Urothelium cell line (cell line): Measurements from ENCODE around the gene ADPRHL1.
"Not testable (repeated sequence)": the region's sequence is repeated elsewhere in the genome, so short reads cannot be mapped to it uniquely, and the experiment has no call there.

Source experiments
- DNase-seq: peaks from one replicate; pipeline ENCODE4 v3.0.0; 2011; ENCODE audit warnings: low spot score, mixed read lengths
- FAIRE-seq: peaks from 2 replicates; lab custom pipeline; 2011; peaks lifted over from hg19 to GRCh38; lab: Jason Lieb, UNC

The ADPRHL1 gene

GRCh38 chr13:113457510-113457909 lies 4.2 kb upstream of the ADPRHL1 start:
- DNase-seq, result no peak

GRCh38 chr13:113456116-113456702 lies 2.9 kb upstream of the ADPRHL1 start:
- DNase-seq, result no peak
- FAIRE-seq, result peak; percentile 80

More at GRCh38 chr13:113457510-113457909, 4.2 kb upstream of the ADPRHL1 start:
- peak; percentile 52 for FAIRE-seq

DNA sequence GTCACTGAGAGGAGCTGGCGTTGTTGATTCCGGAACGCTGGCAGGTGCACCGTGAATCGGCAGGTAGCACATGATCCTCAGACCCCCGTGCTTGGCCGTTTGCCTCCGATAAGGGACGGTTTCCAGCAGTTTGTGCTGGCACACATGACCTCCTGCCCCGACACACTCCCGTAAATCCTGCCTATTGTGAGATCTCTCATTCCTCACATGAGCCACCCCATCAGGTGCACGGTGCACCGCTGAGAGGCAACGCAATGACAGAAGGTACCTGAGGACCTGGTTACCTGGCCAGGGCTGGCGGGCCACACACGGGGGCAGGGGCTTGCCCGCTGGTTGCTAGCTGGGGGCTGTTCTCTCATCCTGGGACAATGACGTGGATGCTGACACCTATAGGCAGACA lies 2.1 kb upstream of the ADPRHL1 start:
- FAIRE-seq (peak; percentile 84), DNase-seq (no peak)

DNA sequence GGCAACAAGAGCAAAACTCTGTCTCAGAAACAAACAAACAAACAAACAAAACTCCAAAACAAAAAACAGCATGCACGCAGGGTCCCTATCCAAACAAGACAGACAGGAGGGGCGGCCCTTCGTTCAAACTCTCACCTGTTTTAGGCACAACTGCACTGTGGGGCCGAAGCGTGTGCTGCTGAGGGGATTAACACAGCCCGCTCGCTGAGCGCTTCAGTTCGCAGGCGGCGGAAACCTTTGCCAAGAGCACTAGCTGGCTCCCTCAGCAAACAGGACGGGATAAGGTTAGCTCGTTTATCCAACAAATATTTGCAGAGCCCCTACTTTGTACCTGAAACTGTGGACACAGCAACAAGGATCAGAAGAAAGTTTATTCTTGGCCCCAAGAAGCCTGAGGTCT lies 1.6 kb upstream of the ADPRHL1 start:
- FAIRE-seq, result no peak
- DNase-seq, result no peak

DNA sequence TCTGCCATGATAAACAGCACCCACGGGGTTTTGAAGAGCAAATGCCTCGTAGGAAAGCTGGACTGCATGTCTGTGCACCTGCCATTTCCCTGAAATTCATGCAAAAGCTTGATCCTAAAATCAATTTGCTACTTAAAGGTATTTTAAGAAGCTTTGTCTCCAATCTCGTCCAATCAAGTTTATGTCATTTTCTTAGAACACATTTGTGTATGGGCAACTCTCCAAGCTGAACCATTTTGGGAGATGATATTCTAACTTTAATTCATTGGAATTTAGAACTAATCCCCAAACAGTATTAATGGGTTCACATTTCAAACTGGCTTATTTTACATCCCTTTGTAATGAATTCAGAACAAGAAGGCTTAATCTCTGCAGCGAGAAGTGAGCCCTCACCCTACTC lies 822 bp downstream of the ADPRHL1 start:
- no peak for FAIRE-seq
- no peak for DNase-seq

DNA sequence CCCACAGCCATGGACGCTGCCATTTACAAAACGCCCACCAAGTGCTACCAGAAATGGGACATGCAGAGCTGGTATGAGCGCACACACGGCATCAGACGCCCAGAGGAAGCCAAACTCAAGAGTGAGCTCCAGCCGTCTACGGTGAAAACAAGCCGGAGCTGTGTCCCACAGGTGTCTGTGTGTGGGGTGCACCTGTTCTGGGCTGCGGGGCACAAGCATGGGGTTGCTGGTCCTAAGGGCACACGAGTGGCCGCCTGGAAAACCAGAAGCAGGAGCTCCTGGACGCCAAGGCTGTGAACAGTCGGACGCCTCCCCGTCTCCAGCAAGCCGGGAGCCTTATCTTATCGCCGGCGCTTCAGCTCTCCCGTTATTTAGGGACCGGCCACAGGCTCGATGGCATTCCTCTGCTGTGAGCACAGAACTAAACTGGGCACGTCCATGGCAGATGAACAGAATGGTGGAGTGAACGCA lies 1.3 kb downstream of the ADPRHL1 start:
- DNase-seq (no peak), FAIRE-seq (no peak)

DNA sequence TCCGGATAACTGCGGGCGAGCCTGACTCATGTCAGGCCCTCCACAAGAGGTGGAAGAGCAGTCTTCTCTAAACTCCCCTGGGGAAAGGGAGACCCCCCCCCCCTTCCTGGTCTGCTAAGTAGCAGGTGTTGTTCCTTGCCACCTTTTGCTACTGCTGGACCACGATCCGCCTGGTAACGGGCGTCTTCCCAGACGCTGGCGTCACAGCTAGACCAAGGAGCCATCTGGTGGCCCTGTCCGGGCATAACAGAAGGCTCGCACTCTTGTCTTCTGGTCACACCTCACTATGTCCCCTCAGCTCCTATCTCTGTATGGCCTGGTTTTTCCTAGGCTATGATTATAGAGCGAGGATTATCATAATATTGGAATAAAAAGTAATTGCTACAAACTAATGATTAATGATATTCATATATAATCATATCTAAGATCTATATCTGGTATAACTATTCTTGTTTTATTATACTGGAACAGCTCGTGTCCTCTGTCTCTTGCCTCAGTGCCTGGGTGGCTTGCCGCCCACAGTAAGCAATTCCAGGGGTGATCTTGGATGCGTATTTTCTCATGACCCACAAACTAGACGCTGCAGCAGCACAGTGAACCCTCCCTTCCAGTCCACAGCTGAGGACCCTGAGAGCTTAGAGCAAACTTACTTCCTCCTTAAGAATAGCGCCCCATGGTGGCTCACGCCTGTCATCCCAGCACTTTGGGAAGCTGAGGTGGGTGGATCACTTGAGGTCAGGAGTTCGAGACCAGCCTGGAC lies 2.2 kb downstream of the ADPRHL1 start:
- not testable (repeated sequence) for DNase-seq, FAIRE-seq

GRCh38 chr13:113450348-113450744 lies 2.9 kb downstream of the ADPRHL1 start:
- FAIRE-seq, DNase-seq: not testable (repeated sequence)

- DNase-seq, result no peak
- peak; percentile 27 for FAIRE-seq
Observed at GRCh38 chr13:113449693-113450347, 3.5 kb downstream of the ADPRHL1 start.

GRCh38 chr13:113448885-113449692 lies 4.2 kb downstream of the ADPRHL1 start:
- FAIRE-seq, result peak; percentile 92
- DNase-seq, result peak; percentile 83

DNA sequence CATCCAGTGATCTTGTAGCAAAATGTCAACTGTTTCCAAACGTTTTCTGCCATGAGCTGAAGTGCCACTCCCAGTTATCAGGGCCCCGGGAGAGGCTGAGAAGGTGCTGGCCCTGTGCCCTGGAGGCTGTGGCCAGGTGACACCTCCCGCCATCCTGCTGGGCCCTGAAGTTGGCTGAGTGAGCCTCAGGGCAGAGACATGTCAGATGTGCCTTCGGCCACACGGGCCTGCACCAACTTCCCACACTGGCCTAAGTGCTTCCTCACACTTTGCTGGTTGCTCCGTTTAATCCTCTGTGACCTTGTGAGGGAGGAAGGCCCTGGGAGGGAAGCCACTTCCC lies 4.8 kb downstream of the ADPRHL1 start:
- no peak for DNase-seq
- FAIRE-seq, result no peak

GRCh38 chr13:113447596-113447995 lies 5.7 kb downstream of the ADPRHL1 start:
- DNase-seq, result no peak
- FAIRE-seq, result no peak

DNA sequence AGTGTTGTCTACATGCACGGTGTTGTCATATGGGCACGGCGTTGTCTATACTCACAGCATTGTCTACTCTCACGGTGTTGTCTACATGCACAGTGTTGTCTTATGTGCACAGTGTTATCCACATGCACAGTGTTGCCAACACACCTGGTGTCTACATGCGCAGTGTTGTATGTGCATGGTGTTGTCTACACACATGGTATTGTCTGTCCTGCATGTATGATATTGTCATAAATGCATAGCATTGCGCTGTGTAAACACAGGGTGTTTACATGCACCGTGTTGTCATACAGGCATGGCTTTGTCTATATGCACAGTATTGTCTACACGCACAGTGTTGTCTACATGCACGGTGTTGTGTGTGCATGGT lies 6.8 kb downstream of the ADPRHL1 start:
- DNase-seq, result no peak
- FAIRE-seq, result no peak

- FAIRE-seq, result no peak
- DNase-seq, result no peak
Observed at GRCh38 chr13:113445791-113446487, 7.3 kb downstream of the ADPRHL1 start.

GRCh38 chr13:113443991-113444390 lies 9.3 kb downstream of the ADPRHL1 start:
- FAIRE-seq (no peak), DNase-seq (no peak)

DNA sequence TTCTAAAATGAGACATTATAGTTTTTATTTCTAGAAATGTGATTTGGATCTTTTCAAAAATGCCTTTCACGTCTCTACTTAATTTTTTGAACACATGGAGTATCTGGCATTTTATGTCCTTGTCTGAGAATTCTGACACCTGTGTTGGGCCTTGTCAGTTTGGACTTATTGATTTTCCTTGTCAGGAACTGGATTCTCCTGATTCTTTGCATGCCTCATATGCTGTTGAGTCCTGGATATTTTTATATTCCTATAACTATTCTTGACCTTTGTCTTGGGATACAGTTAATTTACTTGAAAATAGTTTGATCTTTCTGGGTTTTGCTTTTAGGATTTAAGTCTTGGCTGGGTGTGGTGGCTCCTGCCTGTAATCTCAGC lies 10.3 kb downstream of the ADPRHL1 start:
- no peak for FAIRE-seq

GRCh38 chr13:113442354-113442984 lies 10.8 kb downstream of the ADPRHL1 start:
- FAIRE-seq, result no peak
- no peak for DNase-seq

More for the DNA sequence above, 10.3 kb downstream of the ADPRHL1 start:
- DNase-seq, result no peak

- DNase-seq (no peak), FAIRE-seq (peak; percentile 66)
Observed at GRCh38 chr13:113441661-113442060, 11.6 kb downstream of the ADPRHL1 start.

DNA sequence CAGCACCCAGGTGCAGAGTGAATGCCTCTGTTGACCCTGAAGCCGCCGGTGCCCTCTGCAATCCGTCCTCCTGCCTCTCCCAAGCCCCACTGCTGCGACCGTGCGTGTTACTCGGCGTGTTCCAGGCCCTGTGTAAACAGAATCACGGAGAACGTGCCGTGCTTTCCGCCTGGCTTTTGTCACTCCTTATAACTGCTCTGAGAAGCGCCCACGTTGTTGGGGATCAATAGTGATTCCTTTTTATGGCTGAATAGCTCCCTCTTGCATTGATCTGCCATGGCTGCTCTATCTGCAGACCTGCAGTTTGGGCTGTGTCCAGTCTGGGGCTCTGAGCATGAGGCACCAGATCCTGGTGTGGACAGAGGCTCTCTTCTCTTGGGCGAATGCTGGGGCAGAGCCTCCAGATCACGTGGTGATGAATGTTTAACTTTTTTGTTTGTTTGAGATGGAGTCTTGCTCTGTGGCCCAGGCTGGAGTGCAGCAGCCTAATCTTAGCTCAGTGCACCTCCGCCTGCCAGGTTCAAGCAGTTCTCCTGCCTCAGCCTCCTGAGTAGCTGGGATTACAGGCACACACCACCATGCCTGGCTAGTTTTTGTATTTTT lies 15.8 kb downstream of the ADPRHL1 start:
- no peak for FAIRE-seq
- no peak for DNase-seq

DNA sequence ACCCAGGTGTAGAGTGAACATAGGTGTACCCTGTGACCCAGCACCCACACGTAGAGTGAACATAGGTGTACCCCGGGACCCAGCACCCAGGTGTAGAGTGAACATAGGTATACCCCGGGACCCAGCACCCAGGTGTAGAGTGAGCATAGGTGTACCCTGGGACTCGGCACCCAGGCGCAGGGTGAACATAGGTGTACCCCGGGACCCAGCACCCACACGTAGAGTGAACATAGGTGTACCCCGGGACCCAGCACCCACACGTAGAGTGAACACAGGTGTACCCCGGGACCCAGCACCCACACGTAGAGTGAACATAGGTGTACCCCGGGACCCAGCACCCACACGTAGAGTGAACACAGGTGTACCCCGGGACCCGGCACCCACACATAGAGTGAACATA lies 16.4 kb downstream of the ADPRHL1 start:
- not testable (repeated sequence) for DNase-seq, FAIRE-seq
